Neural cell (in vitro differentiated cells): ENCODE results near the gene PIAS2. TPM values are rescaled to one million over a fixed set of nuclear protein-coding genes. Genes with fewer than 3 reads are reported as not detected.

Experiments used
- H2AFZ ChIP-seq: fragments of 200-600, 300-800 bp; sonication (generic), shearing (Covaris generic); 2 replicates; pipeline ENCODE4 v1.6.0; 2014; ENCODE audit warnings: low read depth, mild to moderate bottlenecking, antibody characterized with exemption, low read length, moderate library complexity
- H3F3A ChIP-seq: fragments of 200-600 bp; shearing (Covaris generic); 2 replicates; pipeline ENCODE4 v1.6.1; 2016; ENCODE audit warnings: mild to moderate bottlenecking, moderate library complexity, mixed read lengths, antibody characterized with exemption, low read length; ENCODE audit not compliant: insufficient read depth, poor library complexity, severe bottlenecking
- H3K27ac ChIP-seq: fragments of 200-600, 300-800 bp; sonication (generic), shearing (Covaris generic); 2 replicates; pipeline ENCODE4 v1.5.1; 2014; ENCODE audit warnings: mild to moderate bottlenecking, low read length, moderate library complexity
- H3K27me3 ChIP-seq: fragments of 300-800, 200-600 bp; sonication (generic), shearing (Covaris generic); 2 replicates; pipeline ENCODE4 v1.6.0; 2014; ENCODE audit warnings: mild to moderate bottlenecking, low read depth, low read length, moderate library complexity; ENCODE audit not compliant: insufficient read depth
- H3K36me3 ChIP-seq: fragments of 300-800, 200-600 bp; sonication (generic), shearing (Covaris generic); 2 replicates; pipeline ENCODE4 v1.5.1; 2014; ENCODE audit warnings: mild to moderate bottlenecking, antibody characterized with exemption, low read length, moderate library complexity; ENCODE audit not compliant: insufficient read depth
- H3K4me2 ChIP-seq: fragments of 300-800, 200-600 bp; sonication (generic), shearing (Covaris generic); 2 replicates; pipeline ENCODE4 v1.6.0; 2014; ENCODE audit warnings: mild to moderate bottlenecking, low read length
- H3K4me3 ChIP-seq: fragments of 300-800, 200-600 bp; sonication (generic), shearing (Covaris generic); 2 replicates; pipeline ENCODE4 v1.5.1; 2014; ENCODE audit warnings: mild to moderate bottlenecking, low read length, moderate library complexity
- H3K79me2 ChIP-seq: fragments of 200-600 bp; shearing (Covaris generic); replicated peaks from 2 replicates; pipeline ENCODE4 v1.6.0; 2014; ENCODE audit warnings: mild to moderate bottlenecking, low read length, moderate library complexity; ENCODE audit not compliant: insufficient read depth
- H3K9ac ChIP-seq: fragments of 300-800, 200-600 bp; sonication (generic), shearing (Covaris generic); 2 replicates; pipeline ENCODE4 v1.6.1; 2016; ENCODE audit warnings: mild to moderate bottlenecking, low read length, mixed read lengths
- H3K9me2 ChIP-seq: fragments of 200-600 bp; shearing (Covaris generic); 2 replicates; pipeline ENCODE4 v1.6.1; 2016; ENCODE audit warnings: mild to moderate bottlenecking, low read length, mixed read lengths; ENCODE audit not compliant: insufficient read depth
- H3K9me3 ChIP-seq: fragments of 200-600, 300-800 bp; sonication (generic), shearing (Covaris generic); 2 replicates; pipeline ENCODE4 v1.6.1; 2016; ENCODE audit warnings: mild to moderate bottlenecking, mixed run types, low read length, moderate library complexity, mixed read lengths
- H4K20me1 ChIP-seq: fragments of 200-600 bp; shearing (Covaris generic); 2 replicates; pipeline ENCODE4 v1.6.1; 2016; ENCODE audit warnings: mild to moderate bottlenecking, mixed run types; ENCODE audit not compliant: insufficient read depth
- EP300 ChIP-seq: fragments of 450-650 bp; conservative IDR thresholded peaks from 2 replicates; pipeline ENCODE4 v1.6.1; 2014; ENCODE audit warnings: antibody characterized with exemption, mild to moderate bottlenecking, moderate library complexity; ENCODE audit not compliant: poor library complexity, severe bottlenecking
- EZH2 ChIP-seq: fragments of 200-600, 300-800 bp; shearing (Covaris generic), sonication (generic); IDR thresholded peaks from 2 replicates; pipeline ENCODE4 v1.6.1; 2014; ENCODE audit warnings: antibody characterized with exemption, low read length, borderline replicate concordance, mild to moderate bottlenecking; ENCODE audit not compliant: insufficient read depth, poor library complexity, severe bottlenecking
- MXI1 ChIP-seq: fragments of 450-650 bp; conservative IDR thresholded peaks from 2 replicates; pipeline ENCODE4 v1.6.1; 2014; ENCODE audit warnings: antibody characterized with exemption, mild to moderate bottlenecking; ENCODE audit not compliant: poor library complexity, severe bottlenecking
- POLR2AphosphoS5 ChIP-seq: IDR thresholded peaks from 2 replicates; pipeline ENCODE4 v1.6.1; 2012
- RAD21 ChIP-seq: fragments of 450-650 bp; conservative IDR thresholded peaks from 2 replicates; pipeline ENCODE4 v1.6.1; 2014; ENCODE audit warnings: antibody characterized with exemption, mild to moderate bottlenecking, moderate library complexity
- SMC3 ChIP-seq: fragments of 450-650 bp; conservative IDR thresholded peaks from 2 replicates; pipeline ENCODE4 v1.6.1; 2014; ENCODE audit warnings: antibody characterized with exemption, mild to moderate bottlenecking, moderate library complexity; ENCODE audit not compliant: poor library complexity
- TAF1 ChIP-seq: IDR thresholded peaks from 2 replicates; pipeline ENCODE4 v1.6.1; 2012; ENCODE audit warnings: low read depth
- polyA plus RNA-seq: library from polyadenylated mRNA; depleted of rRNA; stranded (reverse); fragments of >200 nt; gene quantifications from 2 replicates; pipeline ENCODE4 v1.2.3, GENCODE V29; 2014
- TF ChIP-seq, protein P1 (sequence below): IDR thresholded peaks from 2 replicates; pipeline ENCODE4 v1.6.1; 2012; ENCODE audit warnings: borderline replicate concordance
- TF ChIP-seq, protein P2 (sequence below): fragments of 450-650 bp; IDR thresholded peaks from 2 replicates; pipeline ENCODE4 v1.5.1; 2014; ENCODE audit warnings: antibody characterized with exemption, mild to moderate bottlenecking, moderate library complexity; ENCODE audit not compliant: poor library complexity, severe bottlenecking

Gene PIAS2
- polyA plus RNA-seq, 1 donor from 2014 or later = 32.1 TPM

DNA sequence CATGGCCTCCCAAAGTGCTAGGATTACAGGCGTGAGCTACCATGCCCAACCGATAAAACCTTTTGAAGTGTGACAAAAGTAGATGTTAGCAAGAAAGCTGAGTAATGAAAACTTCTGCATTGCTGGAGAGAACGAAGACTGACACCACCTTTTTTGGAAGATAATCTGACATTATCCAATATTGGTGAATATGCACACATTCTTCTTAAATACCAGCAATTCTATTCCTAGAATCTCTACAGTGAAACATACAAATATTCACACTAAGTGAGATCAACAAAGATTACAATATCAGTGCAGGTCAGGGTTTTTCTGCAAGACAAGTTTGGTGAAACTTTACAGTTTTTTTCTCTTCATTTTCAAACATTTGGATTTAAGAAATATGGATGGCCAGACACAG lies 7.8 kb downstream of the PIAS2 start:
- Histone ChIP-seq H3F3A (no peaks in the 10 kb centered on the region), H4K20me1 (no peaks in the 10 kb centered on the region), H3K9me2 (no peaks in the 10 kb centered on the region), H3K4me2 (no peak overlapping the region), H3K79me2 (peaks cover 59% of the 10 kb centered on the region), H3K9me3 (no peaks in the 10 kb centered on the region), H3K36me3 (no peaks in the 10 kb centered on the region), H3K27me3 (no peaks in the 10 kb centered on the region), H2AFZ (no peak overlapping the region), H3K27ac (no peak overlapping the region), H3K9ac (no peak overlapping the region), H3K4me3 (no peak overlapping the region)
- TF ChIP-seq, protein P1, sequence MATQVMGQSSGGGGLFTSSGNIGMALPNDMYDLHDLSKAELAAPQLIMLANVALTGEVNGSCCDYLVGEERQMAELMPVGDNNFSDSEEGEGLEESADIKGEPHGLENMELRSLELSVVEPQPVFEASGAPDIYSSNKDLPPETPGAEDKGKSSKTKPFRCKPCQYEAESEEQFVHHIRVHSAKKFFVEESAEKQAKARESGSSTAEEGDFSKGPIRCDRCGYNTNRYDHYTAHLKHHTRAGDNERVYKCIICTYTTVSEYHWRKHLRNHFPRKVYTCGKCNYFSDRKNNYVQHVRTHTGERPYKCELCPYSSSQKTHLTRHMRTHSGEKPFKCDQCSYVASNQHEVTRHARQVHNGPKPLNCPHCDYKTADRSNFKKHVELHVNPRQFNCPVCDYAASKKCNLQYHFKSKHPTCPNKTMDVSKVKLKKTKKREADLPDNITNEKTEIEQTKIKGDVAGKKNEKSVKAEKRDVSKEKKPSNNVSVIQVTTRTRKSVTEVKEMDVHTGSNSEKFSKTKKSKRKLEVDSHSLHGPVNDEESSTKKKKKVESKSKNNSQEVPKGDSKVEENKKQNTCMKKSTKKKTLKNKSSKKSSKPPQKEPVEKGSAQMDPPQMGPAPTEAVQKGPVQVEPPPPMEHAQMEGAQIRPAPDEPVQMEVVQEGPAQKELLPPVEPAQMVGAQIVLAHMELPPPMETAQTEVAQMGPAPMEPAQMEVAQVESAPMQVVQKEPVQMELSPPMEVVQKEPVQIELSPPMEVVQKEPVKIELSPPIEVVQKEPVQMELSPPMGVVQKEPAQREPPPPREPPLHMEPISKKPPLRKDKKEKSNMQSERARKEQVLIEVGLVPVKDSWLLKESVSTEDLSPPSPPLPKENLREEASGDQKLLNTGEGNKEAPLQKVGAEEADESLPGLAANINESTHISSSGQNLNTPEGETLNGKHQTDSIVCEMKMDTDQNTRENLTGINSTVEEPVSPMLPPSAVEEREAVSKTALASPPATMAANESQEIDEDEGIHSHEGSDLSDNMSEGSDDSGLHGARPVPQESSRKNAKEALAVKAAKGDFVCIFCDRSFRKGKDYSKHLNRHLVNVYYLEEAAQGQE = no peak
- TF ChIP-seq POLR2AphosphoS5 (no peak), EP300 (no peak), SMC3 (no peak), RAD21 (no peak), MXI1 (no peak), EZH2 (no peak), TAF1 (no peak)
- TF ChIP-seq, protein P2, sequence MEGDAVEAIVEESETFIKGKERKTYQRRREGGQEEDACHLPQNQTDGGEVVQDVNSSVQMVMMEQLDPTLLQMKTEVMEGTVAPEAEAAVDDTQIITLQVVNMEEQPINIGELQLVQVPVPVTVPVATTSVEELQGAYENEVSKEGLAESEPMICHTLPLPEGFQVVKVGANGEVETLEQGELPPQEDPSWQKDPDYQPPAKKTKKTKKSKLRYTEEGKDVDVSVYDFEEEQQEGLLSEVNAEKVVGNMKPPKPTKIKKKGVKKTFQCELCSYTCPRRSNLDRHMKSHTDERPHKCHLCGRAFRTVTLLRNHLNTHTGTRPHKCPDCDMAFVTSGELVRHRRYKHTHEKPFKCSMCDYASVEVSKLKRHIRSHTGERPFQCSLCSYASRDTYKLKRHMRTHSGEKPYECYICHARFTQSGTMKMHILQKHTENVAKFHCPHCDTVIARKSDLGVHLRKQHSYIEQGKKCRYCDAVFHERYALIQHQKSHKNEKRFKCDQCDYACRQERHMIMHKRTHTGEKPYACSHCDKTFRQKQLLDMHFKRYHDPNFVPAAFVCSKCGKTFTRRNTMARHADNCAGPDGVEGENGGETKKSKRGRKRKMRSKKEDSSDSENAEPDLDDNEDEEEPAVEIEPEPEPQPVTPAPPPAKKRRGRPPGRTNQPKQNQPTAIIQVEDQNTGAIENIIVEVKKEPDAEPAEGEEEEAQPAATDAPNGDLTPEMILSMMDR = no peak

DNA sequence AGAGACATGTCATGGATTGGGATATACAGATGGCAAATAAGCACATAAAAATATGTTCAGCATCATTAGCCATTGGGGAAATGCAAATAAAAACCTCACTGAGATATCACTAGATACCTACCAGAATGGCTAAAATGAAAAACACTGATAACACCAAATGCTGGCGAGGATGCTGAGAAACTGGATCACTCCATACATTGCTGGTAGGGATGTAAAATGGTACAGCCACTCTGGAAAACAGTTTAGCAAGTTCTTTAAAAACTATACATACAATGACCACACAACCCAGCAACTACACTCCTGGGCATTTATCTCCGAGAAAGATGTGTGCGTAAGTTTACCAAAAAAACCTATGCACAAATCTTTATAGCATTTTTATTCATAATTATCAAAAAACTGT lies 13.9 kb downstream of the PIAS2 start:
- Histone ChIP-seq H3K9me3 (no peaks in the 10 kb centered on the region), H3K27me3 (no peaks in the 10 kb centered on the region), H3K9ac (no peak overlapping the region), H3K4me2 (no peak overlapping the region), H3K79me2 (peaks cover 25% of the 10 kb centered on the region), H3K27ac (no peak overlapping the region), H2AFZ (no peak overlapping the region), H3K36me3 (no peaks in the 10 kb centered on the region), H3K4me3 (no peak overlapping the region), H3F3A (no peaks in the 10 kb centered on the region), H4K20me1 (no peaks in the 10 kb centered on the region), H3K9me2 (no peaks in the 10 kb centered on the region)
- TF ChIP-seq, protein P2 = no peak
- TF ChIP-seq TAF1 (no peak), POLR2AphosphoS5 (no peak), MXI1 (no peak), EZH2 (no peak), RAD21 (no peak), EP300 (no peak), SMC3 (no peak)
- TF ChIP-seq, protein P1 = no peak
